GM12891 (cell line): ENCODE data around the gene STEAP2.
"Not testable (repeated sequence)": the region's sequence is repeated elsewhere in the genome, so short reads cannot be mapped to it uniquely, and the experiment has no call there.

Experiments used
- DNase-seq: peaks from one replicate; pipeline ENCODE4 v3.0.0; 2011; ENCODE audit warnings: low spot score; ENCODE audit not compliant: insufficient read length
- FAIRE-seq: peaks from 2 replicates; lab custom pipeline; 2011; peaks lifted over from hg19 to GRCh38; lab: Jason Lieb, UNC
- PAX5 ChIP-seq: IDR thresholded peaks from 2 replicates; pipeline ENCODE4 v1.6.1; 2011; ENCODE audit warnings: low read length, moderate library complexity, mild to moderate bottlenecking; ENCODE audit not compliant: insufficient read depth, severe bottlenecking
- POLR2A ChIP-seq: IDR thresholded peaks from 2 replicates; pipeline ENCODE4 v1.6.1; 2011; ENCODE audit warnings: low read depth, low read length, control low read depth
- POLR2AphosphoS5 ChIP-seq: IDR thresholded peaks from 2 replicates; pipeline ENCODE4 v1.6.1; 2011; ENCODE audit warnings: low read depth, low read length, control low read depth
- POU2F2 ChIP-seq: IDR thresholded peaks from 2 replicates; pipeline ENCODE4 v1.6.1; 2011; ENCODE audit warnings: low read depth, mild to moderate bottlenecking, control low read depth, low read length, moderate library complexity
- SPI1 ChIP-seq: IDR thresholded peaks from 2 replicates; pipeline ENCODE4 v1.6.1; 2011; ENCODE audit warnings: low read depth, low read length, control low read depth
- TAF1 ChIP-seq: IDR thresholded peaks from 2 replicates; pipeline ENCODE4 v1.6.1; 2011; ENCODE audit warnings: low read depth, low read length, control low read depth

The STEAP2 gene

DNA sequence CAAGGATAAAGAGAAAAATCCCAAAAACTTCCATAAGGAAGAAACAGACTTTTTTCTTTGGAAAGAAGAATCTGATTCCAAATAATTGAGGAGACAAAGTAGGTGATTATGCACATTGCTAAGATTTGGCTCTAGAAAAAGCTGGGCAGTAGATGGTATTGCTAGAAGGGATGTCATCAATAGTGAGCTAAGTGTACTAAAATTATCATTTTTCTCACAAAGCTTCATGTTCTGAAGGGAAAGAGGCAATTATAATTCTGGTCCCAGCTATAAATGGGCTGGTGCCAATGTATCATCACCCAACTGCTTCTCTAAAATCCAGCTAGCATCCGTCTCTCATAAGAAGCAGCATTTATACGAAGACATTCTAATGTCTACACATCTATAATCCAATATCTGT lies 33.4 kb upstream of the STEAP2 start:
- no peak for DNase-seq
- TF ChIP-seq POU2F2 (no peak), PAX5 (no peak)
- FAIRE-seq = no peak

- DNase-seq (no peak), FAIRE-seq (peak; percentile 76)
- TF ChIP-seq SPI1 (peak; percentile 92), POLR2AphosphoS5 (no peak), POLR2A (no peak), TAF1 (no peak)
These were observed 32.8 kb upstream of the STEAP2 start for GRCh38 chr7:90178679-90179278.

- FAIRE-seq = peak; percentile 38
- DNase-seq = no peak
- no peak for TF ChIP-seq POLR2A
- TF ChIP-seq PAX5 = no peak
- TF ChIP-seq TAF1 = no peak
- TF ChIP-seq POLR2AphosphoS5 = no peak
- no peak for TF ChIP-seq SPI1
- TF ChIP-seq POU2F2 = no peak
These were observed 31.4 kb upstream of the STEAP2 start for GRCh38 chr7:90180011-90180585.

GRCh38 chr7:90180649-90181048 lies 30.9 kb upstream of the STEAP2 start:
- TF ChIP-seq POLR2A (no peak), SPI1 (peak; percentile 43), POLR2AphosphoS5 (no peak)
- no peak for FAIRE-seq
- DNase-seq = no peak

- TF ChIP-seq SPI1 = no peak
- no peak for TF ChIP-seq POLR2AphosphoS5
- no peak for TF ChIP-seq POLR2A
- no peak for TF ChIP-seq POU2F2
- no peak for TF ChIP-seq TAF1
- TF ChIP-seq PAX5 = no peak
- DNase-seq (no peak), FAIRE-seq (no peak)
These were observed 30.1 kb upstream of the STEAP2 start for GRCh38 chr7:90181485-90181884.

- not testable (repeated sequence) for FAIRE-seq, DNase-seq
These were observed 25.2 kb upstream of the STEAP2 start for GRCh38 chr7:90186290-90186689.

GRCh38 chr7:90187507-90188050 lies 24.0 kb upstream of the STEAP2 start:
- no peak for DNase-seq
- no peak for FAIRE-seq
- TF ChIP-seq PAX5 (no peak), POLR2AphosphoS5 (no peak), SPI1 (peak; percentile 18; the same call in 1 of the 2 replicates), POLR2A (no peak)

- DNase-seq (no peak), FAIRE-seq (no peak)
- TF ChIP-seq POU2F2 (no peak), SPI1 (no peak), TAF1 (no peak), POLR2A (no peak), PAX5 (no peak)
These were observed 23.3 kb upstream of the STEAP2 start for GRCh38 chr7:90188281-90188680.

DNA sequence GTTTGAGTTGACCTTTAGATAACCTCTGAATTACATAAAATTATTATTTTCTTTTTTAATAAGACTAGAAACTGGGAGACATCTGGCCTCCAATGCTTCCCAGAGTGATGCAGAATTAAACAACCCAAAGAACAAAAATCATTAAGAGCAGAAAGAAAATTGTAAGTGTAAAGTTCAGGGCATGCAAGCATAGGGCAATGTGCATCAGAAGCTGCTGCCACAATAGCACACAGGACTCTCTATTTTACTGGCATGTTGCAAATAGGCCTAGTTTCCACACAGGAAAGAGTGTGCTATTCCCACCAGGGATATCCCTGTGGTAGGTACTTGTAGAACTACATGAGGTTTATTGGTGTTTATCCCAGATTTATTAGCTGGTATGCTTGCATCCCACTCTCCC lies 20.5 kb upstream of the STEAP2 start:
- FAIRE-seq (no peak), DNase-seq (no peak)
- TF ChIP-seq PAX5 (no peak), POU2F2 (no peak), POLR2AphosphoS5 (no peak), SPI1 (no peak), POLR2A (no peak), TAF1 (no peak)

- DNase-seq = no peak
- TF ChIP-seq POU2F2 = no peak
- no peak for TF ChIP-seq TAF1
- TF ChIP-seq POLR2A = no peak
- TF ChIP-seq PAX5 = no peak
- no peak for TF ChIP-seq SPI1
- no peak for TF ChIP-seq POLR2AphosphoS5
- FAIRE-seq = no peak
These were observed 19.9 kb upstream of the STEAP2 start for GRCh38 chr7:90191648-90192047.
